ENCODE data around the gene ARID1B. TPM values are rescaled to one million over a fixed set of nuclear protein-coding genes. Genes with fewer than 3 reads are reported as not detected.

ARID1B gene
- total RNA-seq, 1 donor from 2014 or later: 59.3 TPM

GRCh38 chr6:157213426-157213825 lies 436.2 kb downstream of the ARID1B start:
- DNase-seq (ENCODE audit: low spot score): no peak
- no peaks in the 10 kb centered on the region for H3K36me3 Mint-ChIP-seq (ENCODE audit: low read depth)
- no peak for TF ChIP-seq CTCF (IDR thresholded peaks at IDR 0.05)
- H3K4me3 Mint-ChIP-seq (ENCODE audit: unreplicated experiment): no peak overlapping the region
- no peak overlapping the region for H3K27ac Mint-ChIP-seq (ENCODE audit: unreplicated experiment)
- H3K9me3 Mint-ChIP-seq (ENCODE audit: low read depth): no peaks in the 10 kb centered on the region
- H3K27me3 Mint-ChIP-seq (ENCODE audit: low read depth): no peaks in the 10 kb centered on the region
- H3K4me1 Mint-ChIP-seq (ENCODE audit: low read depth): no peaks in the 10 kb centered on the region

GRCh38 chr6:157213907-157214565 lies 436.9 kb downstream of the ARID1B start:
- Mint-ChIP-seq H3K4me1 (ENCODE audit: low read depth) (peaks cover 3% of the 10 kb centered on the region), H3K9me3 (ENCODE audit: low read depth) (no peaks in the 10 kb centered on the region), H3K27me3 (ENCODE audit: low read depth) (no peaks in the 10 kb centered on the region), H3K36me3 (ENCODE audit: low read depth) (no peaks in the 10 kb centered on the region), H3K4me3 (ENCODE audit: unreplicated experiment) (no peak overlapping the region), H3K27ac (ENCODE audit: unreplicated experiment) (no peak overlapping the region)
- DNase-seq (ENCODE audit: low spot score): no peak
- no peak for TF ChIP-seq CTCF (IDR thresholded peaks at IDR 0.05)

- Mint-ChIP-seq H3K4me3 (ENCODE audit: unreplicated experiment) (no peak overlapping the region), H3K27ac (ENCODE audit: unreplicated experiment) (no peak overlapping the region), H3K4me1 (ENCODE audit: low read depth) (peaks cover 19% of the 10 kb centered on the region), H3K36me3 (ENCODE audit: low read depth) (no peaks in the 10 kb centered on the region), H3K9me3 (ENCODE audit: low read depth) (no peaks in the 10 kb centered on the region), H3K27me3 (ENCODE audit: low read depth) (no peaks in the 10 kb centered on the region)
- no peak for DNase-seq (ENCODE audit: low spot score)
- TF ChIP-seq CTCF (IDR thresholded peaks at IDR 0.05): no peak
These were observed 438.5 kb downstream of the ARID1B start for GRCh38 chr6:157215717-157216116.

- no peak overlapping the region for H3K27ac Mint-ChIP-seq (ENCODE audit: unreplicated experiment)
- no peak for DNase-seq (ENCODE audit: low spot score)
- peaks cover 28% of the 10 kb centered on the region for H3K4me1 Mint-ChIP-seq (ENCODE audit: low read depth)
- H3K9me3 Mint-ChIP-seq (ENCODE audit: low read depth): no peaks in the 10 kb centered on the region
- H3K4me3 Mint-ChIP-seq (ENCODE audit: unreplicated experiment): no peak overlapping the region
- no peak for TF ChIP-seq CTCF (IDR thresholded peaks at IDR 0.05)
- H3K27me3 Mint-ChIP-seq (ENCODE audit: low read depth): no peaks in the 10 kb centered on the region
- no peaks in the 10 kb centered on the region for H3K36me3 Mint-ChIP-seq (ENCODE audit: low read depth)
These were observed 439.4 kb downstream of the ARID1B start for GRCh38 chr6:157216570-157216969.

GRCh38 chr6:157217198-157217893 lies 440.2 kb downstream of the ARID1B start:
- no peak overlapping the region for H3K4me3 Mint-ChIP-seq (ENCODE audit: unreplicated experiment)
- H3K36me3 Mint-ChIP-seq (ENCODE audit: low read depth): no peaks in the 10 kb centered on the region
- peaks cover 30% of the 10 kb centered on the region for H3K4me1 Mint-ChIP-seq (ENCODE audit: low read depth)
- no peaks in the 10 kb centered on the region for H3K9me3 Mint-ChIP-seq (ENCODE audit: low read depth)
- no peak for DNase-seq (ENCODE audit: low spot score)
- H3K27me3 Mint-ChIP-seq (ENCODE audit: low read depth): no peaks in the 10 kb centered on the region
- no peak for TF ChIP-seq CTCF (IDR thresholded peaks at IDR 0.05)
- H3K27ac Mint-ChIP-seq (ENCODE audit: unreplicated experiment): peak overlapping the region; percentile 33

Measured in chondrocyte (in vitro differentiated cells).